Fibroblast of the conjunctiva (primary cell): Measurements from ENCODE around the gene MAPK11.
"Not testable (repeated sequence)": the region's sequence is repeated elsewhere in the genome, so short reads cannot be mapped to it uniquely, and the experiment has no call there.

Experiments used
- DNase-seq: peaks from one replicate; pipeline ENCODE4 v3.0.0-alpha.2; 2010; ENCODE audit warnings: low read depth

MAPK11 gene

GRCh38 chr22:50276143-50276542, 6.0 kb upstream of the MAPK11 start:
- DNase-seq, result no peak

- DNase-seq, result no peak
These were observed 5.2 kb upstream of the MAPK11 start for GRCh38 chr22:50275181-50276055.

GRCh38 chr22:50274771-50275170, 4.6 kb upstream of the MAPK11 start:
- DNase-seq, result no peak

GRCh38 chr22:50274311-50274710, 4.1 kb upstream of the MAPK11 start:
- DNase-seq, result peak; percentile 54

- not testable (repeated sequence) for DNase-seq
These were observed 3.6 kb upstream of the MAPK11 start for GRCh38 chr22:50273781-50274180.

- not testable (repeated sequence) for DNase-seq
These were observed 3.2 kb upstream of the MAPK11 start for GRCh38 chr22:50273352-50273751.

GRCh38 chr22:50272044-50272802, 2.0 kb upstream of the MAPK11 start:
- no peak for DNase-seq

- DNase-seq, result no peak
These were observed 1.4 kb upstream of the MAPK11 start for GRCh38 chr22:50271519-50271970.

- no peak for DNase-seq
These were observed 650 bp upstream of the MAPK11 start for GRCh38 chr22:50270666-50271394.

GRCh38 chr22:50269573-50269969, 609 bp downstream of the MAPK11 start:
- no peak for DNase-seq

GRCh38 chr22:50268655-50269113, 1.5 kb downstream of the MAPK11 start:
- no peak for DNase-seq

GRCh38 chr22:50267591-50268390, 2.4 kb downstream of the MAPK11 start:
- DNase-seq, result no peak

- no peak for DNase-seq
These were observed 3.2 kb downstream of the MAPK11 start for GRCh38 chr22:50266994-50267393.

GRCh38 chr22:50264946-50265669, 5.1 kb downstream of the MAPK11 start:
- DNase-seq, result no peak

- no peak for DNase-seq
These were observed 6.0 kb downstream of the MAPK11 start for GRCh38 chr22:50264104-50264745.

GRCh38 chr22:50262973-50263617, 7.1 kb downstream of the MAPK11 start:
- no peak for DNase-seq

- DNase-seq, result no peak
These were observed 7.7 kb downstream of the MAPK11 start for GRCh38 chr22:50262460-50262911.

- no peak for DNase-seq
These were observed 8.3 kb downstream of the MAPK11 start, which contains the start of gene MAPK12 for GRCh38 chr22:50261615-50262459. TSS of gene MAPK12 (minus strand) at chr22:50261683. CDS start at chr22:50261509, 174 bp downstream.
